ENCODE data around the gene DRAP1.

DNA sequence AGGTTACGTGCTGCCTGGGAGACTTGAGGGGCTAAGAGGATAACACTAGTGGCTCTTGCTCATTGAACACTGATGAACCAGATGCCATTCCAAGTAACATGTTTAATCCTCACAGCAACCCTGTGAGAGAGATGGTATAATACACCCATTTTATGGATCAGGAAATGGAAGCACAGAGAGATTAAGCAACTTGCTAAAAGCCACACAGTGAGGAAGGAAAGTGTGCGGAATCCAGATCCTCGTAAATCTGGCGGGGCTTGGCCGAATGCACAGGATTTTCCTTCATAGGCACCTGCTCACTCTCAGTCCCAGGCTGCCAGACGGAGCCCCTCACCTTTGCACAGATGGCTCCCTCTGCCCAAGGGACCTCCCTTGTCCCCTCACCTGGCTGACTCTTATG is 11.3 kb upstream of the DRAP1 start:
- no peak for TF ChIP-seq POLR2AphosphoS5 (IDR thresholded peaks at IDR 0.05; ENCODE audit: low read depth)
- TF ChIP-seq, protein P1, sequence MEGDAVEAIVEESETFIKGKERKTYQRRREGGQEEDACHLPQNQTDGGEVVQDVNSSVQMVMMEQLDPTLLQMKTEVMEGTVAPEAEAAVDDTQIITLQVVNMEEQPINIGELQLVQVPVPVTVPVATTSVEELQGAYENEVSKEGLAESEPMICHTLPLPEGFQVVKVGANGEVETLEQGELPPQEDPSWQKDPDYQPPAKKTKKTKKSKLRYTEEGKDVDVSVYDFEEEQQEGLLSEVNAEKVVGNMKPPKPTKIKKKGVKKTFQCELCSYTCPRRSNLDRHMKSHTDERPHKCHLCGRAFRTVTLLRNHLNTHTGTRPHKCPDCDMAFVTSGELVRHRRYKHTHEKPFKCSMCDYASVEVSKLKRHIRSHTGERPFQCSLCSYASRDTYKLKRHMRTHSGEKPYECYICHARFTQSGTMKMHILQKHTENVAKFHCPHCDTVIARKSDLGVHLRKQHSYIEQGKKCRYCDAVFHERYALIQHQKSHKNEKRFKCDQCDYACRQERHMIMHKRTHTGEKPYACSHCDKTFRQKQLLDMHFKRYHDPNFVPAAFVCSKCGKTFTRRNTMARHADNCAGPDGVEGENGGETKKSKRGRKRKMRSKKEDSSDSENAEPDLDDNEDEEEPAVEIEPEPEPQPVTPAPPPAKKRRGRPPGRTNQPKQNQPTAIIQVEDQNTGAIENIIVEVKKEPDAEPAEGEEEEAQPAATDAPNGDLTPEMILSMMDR (conservative IDR thresholded peaks at IDR 0.05; ENCODE audit: low read depth in 2 of 2): no peak
- TF ChIP-seq, protein P2, sequence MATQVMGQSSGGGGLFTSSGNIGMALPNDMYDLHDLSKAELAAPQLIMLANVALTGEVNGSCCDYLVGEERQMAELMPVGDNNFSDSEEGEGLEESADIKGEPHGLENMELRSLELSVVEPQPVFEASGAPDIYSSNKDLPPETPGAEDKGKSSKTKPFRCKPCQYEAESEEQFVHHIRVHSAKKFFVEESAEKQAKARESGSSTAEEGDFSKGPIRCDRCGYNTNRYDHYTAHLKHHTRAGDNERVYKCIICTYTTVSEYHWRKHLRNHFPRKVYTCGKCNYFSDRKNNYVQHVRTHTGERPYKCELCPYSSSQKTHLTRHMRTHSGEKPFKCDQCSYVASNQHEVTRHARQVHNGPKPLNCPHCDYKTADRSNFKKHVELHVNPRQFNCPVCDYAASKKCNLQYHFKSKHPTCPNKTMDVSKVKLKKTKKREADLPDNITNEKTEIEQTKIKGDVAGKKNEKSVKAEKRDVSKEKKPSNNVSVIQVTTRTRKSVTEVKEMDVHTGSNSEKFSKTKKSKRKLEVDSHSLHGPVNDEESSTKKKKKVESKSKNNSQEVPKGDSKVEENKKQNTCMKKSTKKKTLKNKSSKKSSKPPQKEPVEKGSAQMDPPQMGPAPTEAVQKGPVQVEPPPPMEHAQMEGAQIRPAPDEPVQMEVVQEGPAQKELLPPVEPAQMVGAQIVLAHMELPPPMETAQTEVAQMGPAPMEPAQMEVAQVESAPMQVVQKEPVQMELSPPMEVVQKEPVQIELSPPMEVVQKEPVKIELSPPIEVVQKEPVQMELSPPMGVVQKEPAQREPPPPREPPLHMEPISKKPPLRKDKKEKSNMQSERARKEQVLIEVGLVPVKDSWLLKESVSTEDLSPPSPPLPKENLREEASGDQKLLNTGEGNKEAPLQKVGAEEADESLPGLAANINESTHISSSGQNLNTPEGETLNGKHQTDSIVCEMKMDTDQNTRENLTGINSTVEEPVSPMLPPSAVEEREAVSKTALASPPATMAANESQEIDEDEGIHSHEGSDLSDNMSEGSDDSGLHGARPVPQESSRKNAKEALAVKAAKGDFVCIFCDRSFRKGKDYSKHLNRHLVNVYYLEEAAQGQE (IDR thresholded peaks at IDR 0.05; ENCODE audit: unreplicated experiment): no peak
- no peak for TF ChIP-seq JUNB (IDR thresholded peaks at IDR 0.05; ENCODE audit: unreplicated experiment)
- no peak for TF ChIP-seq EZH2 (IDR thresholded peaks at IDR 0.05; ENCODE audit: low read depth, unreplicated experiment)
- no peak for TF ChIP-seq EZH2phosphoT487 (IDR thresholded peaks at IDR 0.05; ENCODE audit: unreplicated experiment)
- TF ChIP-seq CREB1 (CRISPR knock-in tag; IDR thresholded peaks at IDR 0.05; ENCODE audit: low read depth): no peak
- no peak for TF ChIP-seq STAT1 (IDR thresholded peaks at IDR 0.05; ENCODE audit: unreplicated experiment)
- no peak for TF ChIP-seq ZNF114 (CRISPR knock-in tag; IDR thresholded peaks at IDR 0.05)
- TF ChIP-seq, protein P3, sequence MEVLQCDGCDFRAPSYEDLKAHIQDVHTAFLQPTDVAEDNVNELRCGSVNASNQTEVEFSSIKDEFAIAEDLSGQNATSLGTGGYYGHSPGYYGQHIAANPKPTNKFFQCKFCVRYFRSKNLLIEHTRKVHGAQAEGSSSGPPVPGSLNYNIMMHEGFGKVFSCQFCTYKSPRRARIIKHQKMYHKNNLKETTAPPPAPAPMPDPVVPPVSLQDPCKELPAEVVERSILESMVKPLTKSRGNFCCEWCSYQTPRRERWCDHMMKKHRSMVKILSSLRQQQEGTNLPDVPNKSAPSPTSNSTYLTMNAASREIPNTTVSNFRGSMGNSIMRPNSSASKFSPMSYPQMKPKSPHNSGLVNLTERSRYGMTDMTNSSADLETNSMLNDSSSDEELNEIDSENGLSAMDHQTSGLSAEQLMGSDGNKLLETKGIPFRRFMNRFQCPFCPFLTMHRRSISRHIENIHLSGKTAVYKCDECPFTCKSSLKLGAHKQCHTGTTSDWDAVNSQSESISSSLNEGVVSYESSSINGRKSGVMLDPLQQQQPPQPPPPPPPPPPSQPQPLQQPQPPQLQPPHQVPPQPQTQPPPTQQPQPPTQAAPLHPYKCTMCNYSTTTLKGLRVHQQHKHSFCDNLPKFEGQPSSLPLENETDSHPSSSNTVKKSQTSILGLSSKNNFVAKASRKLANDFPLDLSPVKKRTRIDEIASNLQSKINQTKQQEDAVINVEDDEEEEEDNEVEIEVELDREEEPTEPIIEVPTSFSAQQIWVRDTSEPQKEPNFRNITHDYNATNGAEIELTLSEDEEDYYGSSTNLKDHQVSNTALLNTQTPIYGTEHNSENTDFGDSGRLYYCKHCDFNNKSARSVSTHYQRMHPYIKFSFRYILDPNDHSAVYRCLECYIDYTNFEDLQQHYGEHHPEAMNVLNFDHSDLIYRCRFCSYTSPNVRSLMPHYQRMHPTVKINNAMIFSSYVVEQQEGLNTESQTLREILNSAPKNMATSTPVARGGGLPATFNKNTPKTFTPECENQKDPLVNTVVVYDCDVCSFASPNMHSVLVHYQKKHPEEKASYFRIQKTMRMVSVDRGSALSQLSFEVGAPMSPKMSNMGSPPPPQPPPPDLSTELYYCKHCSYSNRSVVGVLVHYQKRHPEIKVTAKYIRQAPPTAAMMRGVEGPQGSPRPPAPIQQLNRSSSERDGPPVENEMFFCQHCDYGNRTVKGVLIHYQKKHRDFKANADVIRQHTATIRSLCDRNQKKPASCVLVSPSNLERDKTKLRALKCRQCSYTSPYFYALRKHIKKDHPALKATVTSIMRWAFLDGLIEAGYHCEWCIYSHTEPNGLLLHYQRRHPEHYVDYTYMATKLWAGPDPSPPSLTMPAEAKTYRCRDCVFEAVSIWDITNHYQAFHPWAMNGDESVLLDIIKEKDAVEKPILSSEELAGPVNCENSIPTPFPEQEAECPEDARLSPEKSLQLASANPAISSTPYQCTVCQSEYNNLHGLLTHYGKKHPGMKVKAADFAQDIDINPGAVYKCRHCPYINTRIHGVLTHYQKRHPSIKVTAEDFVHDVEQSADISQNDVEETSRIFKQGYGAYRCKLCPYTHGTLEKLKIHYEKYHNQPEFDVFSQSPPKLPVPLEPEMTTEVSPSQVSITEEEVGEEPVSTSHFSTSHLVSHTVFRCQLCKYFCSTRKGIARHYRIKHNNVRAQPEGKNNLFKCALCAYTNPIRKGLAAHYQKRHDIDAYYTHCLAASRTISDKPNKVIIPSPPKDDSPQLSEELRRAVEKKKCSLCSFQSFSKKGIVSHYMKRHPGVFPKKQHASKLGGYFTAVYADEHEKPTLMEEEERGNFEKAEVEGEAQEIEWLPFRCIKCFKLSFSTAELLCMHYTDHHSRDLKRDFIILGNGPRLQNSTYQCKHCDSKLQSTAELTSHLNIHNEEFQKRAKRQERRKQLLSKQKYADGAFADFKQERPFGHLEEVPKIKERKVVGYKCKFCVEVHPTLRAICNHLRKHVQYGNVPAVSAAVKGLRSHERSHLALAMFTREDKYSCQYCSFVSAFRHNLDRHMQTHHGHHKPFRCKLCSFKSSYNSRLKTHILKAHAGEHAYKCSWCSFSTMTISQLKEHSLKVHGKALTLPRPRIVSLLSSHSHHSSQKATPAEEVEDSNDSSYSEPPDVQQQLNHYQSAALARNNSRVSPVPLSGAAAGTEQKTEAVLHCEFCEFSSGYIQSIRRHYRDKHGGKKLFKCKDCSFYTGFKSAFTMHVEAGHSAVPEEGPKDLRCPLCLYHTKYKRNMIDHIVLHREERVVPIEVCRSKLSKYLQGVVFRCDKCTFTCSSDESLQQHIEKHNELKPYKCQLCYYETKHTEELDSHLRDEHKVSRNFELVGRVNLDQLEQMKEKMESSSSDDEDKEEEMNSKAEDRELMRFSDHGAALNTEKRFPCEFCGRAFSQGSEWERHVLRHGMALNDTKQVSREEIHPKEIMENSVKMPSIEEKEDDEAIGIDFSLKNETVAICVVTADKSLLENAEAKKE (CRISPR knock-in tag; IDR thresholded peaks at IDR 0.05): no peak
- TF ChIP-seq ZNF331 (CRISPR knock-in tag; IDR thresholded peaks at IDR 0.05; ENCODE audit: low read depth): no peak
- TF ChIP-seq, protein P4, sequence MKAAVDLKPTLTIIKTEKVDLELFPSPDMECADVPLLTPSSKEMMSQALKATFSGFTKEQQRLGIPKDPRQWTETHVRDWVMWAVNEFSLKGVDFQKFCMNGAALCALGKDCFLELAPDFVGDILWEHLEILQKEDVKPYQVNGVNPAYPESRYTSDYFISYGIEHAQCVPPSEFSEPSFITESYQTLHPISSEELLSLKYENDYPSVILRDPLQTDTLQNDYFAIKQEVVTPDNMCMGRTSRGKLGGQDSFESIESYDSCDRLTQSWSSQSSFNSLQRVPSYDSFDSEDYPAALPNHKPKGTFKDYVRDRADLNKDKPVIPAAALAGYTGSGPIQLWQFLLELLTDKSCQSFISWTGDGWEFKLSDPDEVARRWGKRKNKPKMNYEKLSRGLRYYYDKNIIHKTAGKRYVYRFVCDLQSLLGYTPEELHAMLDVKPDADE (IDR thresholded peaks at IDR 0.05): no peak
- no peak for TF ChIP-seq NANOG (IDR thresholded peaks at IDR 0.05; ENCODE audit: borderline replicate concordance)
